Pancreas (tissue), 10 donors: ENCODE data around the gene THUMPD3. TPM values are rescaled to one million over a fixed set of nuclear protein-coding genes. Genes with fewer than 3 reads are reported as not detected.

ENCODE experiments used
- ATAC-seq, 4 donors: fragments of 200-7000 bp; cut with Tn5 transposase; one replicate each; pipeline versions ENCODE4 v1.8.0 to v1.9.1; 2020; ENCODE audit warnings: mild to moderate bottlenecking in 4 of 4, moderate library complexity in 4 of 4
- DNase-seq, 6 donors: peaks; one replicate each; pipeline ENCODE4 v3.0.0-alpha.2; 2020
- FAIRE-seq: peaks from 2 replicates; lab custom pipeline; 2012; peaks lifted over from hg19 to GRCh38; lab: Jason Lieb, UNC
- H3K27ac ChIP-seq, 4 donors: fragments of 200-600 bp; sonication (generic); 1 replicate in 3 of 4; 2 replicates in 1 of 4; pipeline versions ENCODE4 v1.5.0 to v1.8.0; 2020
- H3K27me3 ChIP-seq, 4 donors: fragments of 200-600 bp; one replicate each; pipeline ENCODE4 v1.8.0; 2021
- H3K36me3 ChIP-seq, 3 donors: fragments of 200-600 bp; sonication (generic) in 1 of 3; one replicate each; pipeline versions ENCODE4 v1.5.0 to v1.8.0; 2020 to 2021
- H3K4me1 ChIP-seq, 3 donors: fragments of 200-600 bp; one replicate each; pipeline ENCODE4 v1.8.0; 2021
- H3K4me3 ChIP-seq, 4 donors: fragments of 200-600 bp; sonication (generic) in 2 of 4; one replicate each; pipeline versions ENCODE4 v1.5.0 to v1.8.0; 2020 to 2021
- H3K9me3 ChIP-seq, 4 donors: fragments of 200-600 bp; one replicate each; pipeline ENCODE4 v1.8.0; 2021
- CTCF ChIP-seq, 4 donors: fragments of 200-600 bp; sonication (generic) in 3 of 4; IDR thresholded peaks; one replicate each; pipeline versions ENCODE4 v1.5.0 to v1.8.0; 2021; ENCODE audit warnings: antibody characterized with exemption in 4 of 4
- WGBS, 2 donors: extraction: QIAGEN DNeasy Blood & Tissue Kit; methylation state at CpG; one replicate each; pipeline ENCODE4 v1.1.7; 2013; 5-methylcytosine and 5-hydroxymethylcytosine counted together
- intact Hi-C, 3 donors: fragments of 100-400 bp; cut with DNase I; formaldehyde crosslinking; loops; one replicate each; pipeline versions ENCODE4 v1.11.1 to v1.14.2; 2022
- polyA plus RNA-seq, 2 donors: library from polyadenylated mRNA; stranded (reverse); fragments of 200-250 nt; gene quantifications; one replicate each; pipeline ENCODE4 v1.2.3, GENCODE V29; 2013
- total RNA-seq, 6 donors: library from RNA; stranded (reverse); fragmentation: NEBNext Ultra II Directional in 4 of 6; extraction: Animal tissue kit (Norgen Biotek cat#: 25700) in 4 of 6; gene quantifications; one replicate each; pipeline versions ENCODE4 v1.2.1 to v1.2.4, GENCODE V29; 2021 to 2023
- donor health status: healthy with polysubstance abuse.
- donor health status: DM: no; HTN: no; CAD: no; lungs with moderate emphysema.
- donor health status: DM: no; HTN: no; CAD: no.
- donor health status: control.
- donor health status: control.
- donor health status: Bipolar disorder and iron deficiency.
- donor health status: DM: yes; HTN: yes; CAD: no.
- donor health status: DM: no; HTN: no; CAD: no.
- donor health status: DM: no; HTN: no; CAD: no.
- donor health status: DM: yes; HTN: yes; CAD: no.

THUMPD3 gene
- total and polyA plus RNA-seq, 8 donors: 12.0 to 22.5 (median 16.4) TPM

GRCh38 chr3:9415485-9416138 is 52.8 kb downstream of the THUMPD3 start:
- no peak for DNase-seq
- no peaks in the 10 kb centered on the region for H3K9me3 ChIP-seq
- intact Hi-C loops: no loop called here
- H3K27ac ChIP-seq: no peak overlapping the region
- no peaks in the 10 kb centered on the region for H3K36me3 ChIP-seq
- TF ChIP-seq CTCF (IDR thresholded peaks at IDR 0.05): no peak
- H3K27me3 ChIP-seq: no peaks in the 10 kb centered on the region
- H3K4me1 ChIP-seq: peaks cover 19 to 41% (median 40%) of the 10 kb centered on the region in 3 donors
- no peak for ATAC-seq
- WGBS, 2 donors: 85 to 88% methylated on average over 6 of the region's 6 CpGs
- no peak overlapping the region for H3K4me3 ChIP-seq
- FAIRE-seq: no peak

GRCh38 chr3:9416139-9416780 is 53.4 kb downstream of the THUMPD3 start:
- H3K36me3 ChIP-seq: no peaks in the 10 kb centered on the region
- no peak for TF ChIP-seq CTCF (IDR thresholded peaks at IDR 0.05)
- H3K4me3 ChIP-seq: no peak overlapping the region
- WGBS, 2 donors: 44 to 51% methylated on average over 3 of the region's 3 CpGs
- DNase-seq (no peak), FAIRE-seq (no peak), ATAC-seq (no peak)
- H3K9me3 ChIP-seq: no peaks in the 10 kb centered on the region
- no peak overlapping the region for H3K27ac ChIP-seq
- intact Hi-C loops: no loop called here
- H3K27me3 ChIP-seq: no peaks in the 10 kb centered on the region
- H3K4me1 ChIP-seq: peaks cover 14 to 40% (median 39%) of the 10 kb centered on the region in 3 donors

GRCh38 chr3:9420850-9421549 is 58.1 kb downstream of the THUMPD3 start:
- no peak for FAIRE-seq
- DNase-seq: no peak
- Histone ChIP-seq H3K9me3 (no peaks in the 10 kb centered on the region), H3K27ac (no peak overlapping the region), H3K27me3 (no peaks in the 10 kb centered on the region), H3K36me3 (no peaks in the 10 kb centered on the region), H3K4me3 (no peak overlapping the region), H3K4me1 (peaks cover 11 to 51% (median 44%) of the 10 kb centered on the region in 3 donors)
- intact Hi-C loops: no loop called here
- no peak for TF ChIP-seq CTCF (IDR thresholded peaks at IDR 0.05)
- WGBS, 2 donors: 72 to 76% methylated on average over 2 of the region's 2 CpGs
- ATAC-seq: no peak

- intact Hi-C loops: no loop called here
- TF ChIP-seq CTCF (IDR thresholded peaks at IDR 0.05): peak in 2 of 4 donors; percentile 19 to 28
- Histone ChIP-seq H3K4me1 (peaks cover 11 to 44% (median 36%) of the 10 kb centered on the region in 3 donors), H3K4me3 (no peak overlapping the region), H3K36me3 (peaks cover 0 to 13% (median 8%) of the 10 kb centered on the region in 3 donors), H3K9me3 (no peaks in the 10 kb centered on the region), H3K27me3 (no peaks in the 10 kb centered on the region), H3K27ac (peak overlapping the region; percentile 3 to 81 (median 63))
- 3% methylated on average over 5 of the region's 5 CpGs for WGBS, 2 donors
- DNase-seq (peak in 4 of 6 donors; percentile 68 to 90 (median 88)), ATAC-seq (peak; percentile 93 to 98 (median 96)), FAIRE-seq (peak; percentile 95)
Observed at GRCh38 chr3:9422712-9423424, 60.0 kb downstream of the THUMPD3 start.
